ENCODE results near the gene KLHL26.

KLHL26 gene

DNA sequence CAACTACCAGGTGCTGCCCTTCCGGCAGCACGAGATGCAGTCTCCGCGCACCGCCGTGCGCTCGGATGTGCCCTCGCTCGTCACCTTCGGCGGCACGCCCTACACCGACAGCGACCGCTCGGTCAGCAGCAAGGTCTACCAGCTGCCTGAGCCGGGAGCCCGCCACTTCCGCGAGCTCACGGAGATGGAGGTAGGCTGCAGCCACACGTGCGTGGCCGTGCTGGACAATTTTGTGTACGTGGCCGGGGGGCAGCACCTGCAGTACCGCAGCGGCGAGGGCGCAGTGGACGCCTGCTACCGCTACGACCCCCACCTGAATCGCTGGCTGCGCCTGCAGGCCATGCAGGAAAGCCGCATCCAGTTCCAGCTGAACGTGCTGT lies 31.4 kb downstream of the KLHL26 start:
- POLR2A ChIA-PET: no interaction called here
- CTCF ChIA-PET: no interaction called here
- no peak for TF ChIP-seq CTCF (IDR thresholded peaks at IDR 0.05; ENCODE audit: control extremely low read depth, extremely low read depth, low read depth, missing control alignments)

DNA sequence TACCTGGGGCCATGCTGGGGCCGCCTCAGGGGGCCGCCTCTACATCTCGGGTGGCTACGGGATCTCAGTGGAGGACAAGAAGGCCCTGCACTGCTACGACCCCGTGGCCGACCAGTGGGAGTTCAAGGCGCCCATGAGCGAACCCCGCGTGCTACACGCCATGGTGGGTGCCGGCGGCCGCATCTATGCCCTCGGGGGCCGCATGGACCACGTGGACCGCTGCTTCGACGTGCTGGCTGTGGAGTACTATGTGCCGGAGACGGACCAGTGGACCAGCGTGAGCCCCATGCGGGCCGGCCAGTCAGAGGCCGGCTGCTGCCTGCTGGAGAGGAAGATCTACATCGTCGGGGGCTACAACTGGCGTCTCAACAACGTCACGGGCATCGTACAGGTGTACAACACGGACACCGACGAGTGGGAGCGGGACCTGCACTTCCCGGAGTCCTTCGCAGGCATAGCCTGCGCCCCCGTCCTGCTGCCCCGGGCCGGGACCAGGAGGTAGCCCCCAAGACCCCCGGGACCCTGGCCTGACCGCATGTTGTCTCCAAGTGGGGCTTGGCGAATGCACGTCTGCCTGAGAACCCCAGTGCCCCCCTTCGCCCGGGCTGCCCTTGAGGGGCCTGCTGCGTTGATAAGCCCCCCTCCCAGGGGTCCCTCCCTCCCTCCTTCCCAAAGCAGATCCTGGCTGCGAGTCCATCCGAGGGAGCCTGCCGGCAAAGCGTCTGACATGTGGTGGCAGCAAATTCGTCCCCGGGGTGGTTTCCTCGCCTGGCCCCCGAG lies 32.1 kb downstream of the KLHL26 start:
- no peak for TF ChIP-seq CTCF (IDR thresholded peaks at IDR 0.05; ENCODE audit: control extremely low read depth, extremely low read depth, low read depth, missing control alignments)
- DNase-seq (ENCODE audit: extremely low spot score): no peak
- ChIA-PET POLR2A (no interaction called here), CTCF (no interaction called here)

More for the DNA sequence above, 31.4 kb downstream of the KLHL26 start:
- no peak for DNase-seq (ENCODE audit: extremely low spot score)

- ChIA-PET POLR2A (no interaction called here), CTCF (no interaction called here)
- DNase-seq (ENCODE audit: extremely low spot score): no peak
- no peak for TF ChIP-seq CTCF (IDR thresholded peaks at IDR 0.05; ENCODE audit: control extremely low read depth, extremely low read depth, low read depth, missing control alignments)
These were observed 32.6 kb downstream of the KLHL26 start for GRCh38 chr19:18669524-18669817.

DNA sequence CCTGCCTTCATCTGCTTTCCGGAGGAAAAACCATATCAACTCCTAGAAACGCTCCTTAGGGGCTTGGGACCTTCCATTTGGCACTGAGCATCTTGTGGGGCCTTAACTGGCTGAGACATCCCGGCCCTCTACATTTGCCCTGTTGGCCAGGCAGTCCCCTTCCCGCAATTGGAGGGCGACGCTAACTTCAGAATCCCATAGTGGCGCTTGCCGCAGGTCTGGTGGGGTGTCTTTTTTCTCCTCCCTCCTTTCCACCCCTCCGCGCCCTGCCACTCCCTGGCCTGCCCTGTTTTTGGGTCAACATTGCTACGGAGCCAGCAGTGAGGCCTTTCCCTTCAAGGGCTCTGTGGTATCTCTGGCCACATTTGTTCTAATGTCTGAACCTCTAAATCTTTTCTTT lies 33.1 kb downstream of the KLHL26 start:
- DNase-seq (ENCODE audit: extremely low spot score): no peak
- ChIA-PET CTCF (no interaction called here), POLR2A (no interaction called here)

GRCh38 chr19:18670312-18670711 lies 33.5 kb downstream of the KLHL26 start:
- TF ChIP-seq CTCF (IDR thresholded peaks at IDR 0.05; ENCODE audit: control extremely low read depth, extremely low read depth, low read depth, missing control alignments): no peak
- ChIA-PET CTCF (no interaction called here), POLR2A (no interaction called here)
- DNase-seq (ENCODE audit: extremely low spot score): no peak

More for the DNA sequence above, 33.1 kb downstream of the KLHL26 start:
- no peak for TF ChIP-seq CTCF (IDR thresholded peaks at IDR 0.05; ENCODE audit: control extremely low read depth, extremely low read depth, low read depth, missing control alignments)

DNA sequence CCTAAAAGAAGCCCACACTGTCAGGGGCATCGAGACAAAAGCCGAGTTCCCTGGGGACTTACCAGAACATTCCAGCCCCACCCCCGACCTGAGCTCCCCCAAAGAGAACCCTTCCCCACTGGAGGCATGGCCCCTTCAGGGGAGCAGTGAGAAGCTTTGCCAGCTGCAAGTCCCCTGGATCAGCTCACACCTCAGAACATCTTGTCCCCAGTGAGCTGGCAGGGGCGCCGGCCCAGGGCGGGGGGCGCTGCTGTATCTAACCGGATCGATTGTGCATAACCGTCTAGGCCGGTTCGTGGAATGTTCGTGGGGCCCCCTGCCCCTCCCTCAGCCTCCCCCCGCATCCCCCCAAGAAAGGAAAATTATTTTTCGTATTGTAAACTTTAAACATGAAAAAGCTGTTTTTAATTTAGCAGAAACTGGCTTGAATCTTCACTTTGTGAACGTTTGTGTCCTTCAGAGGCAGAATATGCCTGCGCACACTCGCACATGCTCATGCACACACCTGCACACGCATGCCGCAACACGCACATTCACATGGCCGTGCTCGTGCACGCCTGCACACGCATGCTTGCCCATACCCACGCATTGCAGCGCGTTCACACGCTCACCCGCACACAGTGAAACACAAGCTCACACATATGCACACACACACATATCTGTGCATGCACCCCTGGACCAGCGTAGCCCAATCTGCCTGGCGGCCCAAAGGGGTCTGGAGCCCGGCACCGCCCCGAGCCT lies 34.6 kb downstream of the KLHL26 start:
- CTCF ChIA-PET: interaction anchor here (1.2 to 2.5 kb wide), 4 partner anchors 9 to 176 kb away, joined by 4 to 8 read pairs (median 4); no protein-coding TSS in a partner anchor
- no peak for TF ChIP-seq CTCF (IDR thresholded peaks at IDR 0.05; ENCODE audit: control extremely low read depth, extremely low read depth, low read depth, missing control alignments)
- no peak for DNase-seq (ENCODE audit: extremely low spot score)
- POLR2A ChIA-PET: interaction anchor here (0.7 kb wide), 1 partner anchor 109 kb away, joined by 4 read pairs; no protein-coding TSS in a partner anchor
